Stimulated activated CD8-positive, alpha-beta memory T cell treated with anti-CD3 and anti-CD28 coated beads, Interleukin-7, amount 100 ng/mL, for 1 hour (primary cell): Measurements from ENCODE around the gene KCNK18.
"Not testable (repeated sequence)": the region's sequence is repeated elsewhere in the genome, so short reads cannot be mapped to it uniquely, and the experiment has no call there.

Source experiments
- DNase-seq, 2 donors: peaks; one replicate each; pipeline ENCODE4 v3.0.0-alpha.2; 2020; ENCODE audit warnings: low read depth in 2 of 2

The KCNK18 gene

GRCh38 chr10:117170244-117170643 is 27.0 kb upstream of the KCNK18 start:
- DNase-seq = no peak

GRCh38 chr10:117174439-117175214 is 22.7 kb upstream of the KCNK18 start:
- peak; percentile 60 to 70 for DNase-seq

- no peak for DNase-seq
These were observed 21.9 kb upstream of the KCNK18 start for GRCh38 chr10:117175215-117175900.

- peak; percentile 27 to 61 for DNase-seq
These were observed 21.3 kb upstream of the KCNK18 start for GRCh38 chr10:117175901-117176534.

GRCh38 chr10:117178190-117178589 is 19.1 kb upstream of the KCNK18 start:
- DNase-seq = no peak

- DNase-seq = no peak
These were observed 13.0 kb upstream of the KCNK18 start for GRCh38 chr10:117184296-117184695.

- DNase-seq = no peak
These were observed 12.5 kb upstream of the KCNK18 start for GRCh38 chr10:117184821-117185220.

GRCh38 chr10:117185817-117186216 is 11.5 kb upstream of the KCNK18 start:
- DNase-seq = not testable (repeated sequence)

- no peak for DNase-seq
These were observed 10.3 kb upstream of the KCNK18 start for GRCh38 chr10:117186832-117187615.

- DNase-seq = no peak
These were observed 8.9 kb upstream of the KCNK18 start for GRCh38 chr10:117188371-117188770.

GRCh38 chr10:117189557-117189956 is 7.7 kb upstream of the KCNK18 start:
- no peak for DNase-seq

GRCh38 chr10:117198088-117198487 is 799 bp downstream of the KCNK18 start:
- no peak for DNase-seq

GRCh38 chr10:117201826-117202225 is 4.5 kb downstream of the KCNK18 start:
- no peak for DNase-seq

GRCh38 chr10:117204316-117204715 is 7.0 kb downstream of the KCNK18 start:
- no peak for DNase-seq

- DNase-seq = no peak
These were observed 14.9 kb downstream of the KCNK18 start for GRCh38 chr10:117212176-117212575.

GRCh38 chr10:117214401-117214800 is 17.1 kb downstream of the KCNK18 start:
- no peak for DNase-seq

- DNase-seq = no peak
These were observed 17.8 kb downstream of the KCNK18 start for GRCh38 chr10:117215079-117215478.

GRCh38 chr10:117216028-117216427 is 18.7 kb downstream of the KCNK18 start:
- no peak for DNase-seq

- DNase-seq = peak; percentile 34 to 52
These were observed 19.4 kb downstream of the KCNK18 start for GRCh38 chr10:117216611-117217195.

GRCh38 chr10:117217196-117217761 is 20.0 kb downstream of the KCNK18 start:
- no peak for DNase-seq

GRCh38 chr10:117218654-117219053 is 21.4 kb downstream of the KCNK18 start:
- no peak for DNase-seq
